Tibial nerve (tissue), 3 donors: ENCODE results near the gene CAND1.

Experiments used
- CTCF ChIP-seq, 5 experiments: fragments of 200-600 bp in 3 of 5; fragments of 450-650 bp in 2 of 5; sonication (generic) in 3 of 5; IDR thresholded peaks; one replicate each; pipeline ENCODE4 v1.5.1; 2016 to 2019; ENCODE audit warnings: antibody characterized with exemption in 5 of 5, mild to moderate bottlenecking in 3 of 5, moderate library complexity in 2 of 5
- POLR2A ChIP-seq, 2 donors: fragments of 450-650 bp; IDR thresholded peaks; one replicate each; pipeline ENCODE4 v1.6.1; 2017; ENCODE audit warnings: antibody characterized with exemption in 2 of 2, mild to moderate bottlenecking in 2 of 2, moderate library complexity in 2 of 2

GRCh38 chr12:67319936-67320335, 50.8 kb downstream of the CAND1 start:
- TF ChIP-seq CTCF (IDR thresholded peaks at IDR 0.05): no peak
- TF ChIP-seq POLR2A (IDR thresholded peaks at IDR 0.05): no peak
